Thyroid gland (tissue), 4 donors: ENCODE measurements around the gene ARMC9.

Source experiments
- CTCF ChIP-seq, 6 experiments: fragments of 200-600 bp in 3 of 6; fragments of 450-650 bp in 3 of 6; sonication (generic) in 3 of 6; IDR thresholded peaks; one replicate each; pipeline ENCODE4 v1.5.1; 2016 to 2019; ENCODE audit warnings: antibody characterized with exemption in 6 of 6, mild to moderate bottlenecking in 2 of 6, inconsistent platforms in 1 of 6, moderate library complexity in 1 of 6
- POLR2A ChIP-seq, 2 donors: fragments of 450-650 bp; IDR thresholded peaks; one replicate each; pipeline ENCODE4 v1.6.1; 2017; ENCODE audit warnings: antibody characterized with exemption in 2 of 2, mild to moderate bottlenecking in 2 of 2, moderate library complexity in 1 of 2

GRCh38 chr2:231293163-231293562, 94.7 kb downstream of the ARMC9 start:
- TF ChIP-seq CTCF (IDR thresholded peaks at IDR 0.05) (no peak), POLR2A (IDR thresholded peaks at IDR 0.05) (no peak)
